GM21737 (cell line): Measurements from ENCODE around the gene NSD2.

Experiments used
- ATAC-seq: cut with Tn5 transposase; IDR thresholded peaks from one replicate; pipeline ENCODE4 v1.9.1; 2021; ENCODE audit warnings: mild to moderate bottlenecking, moderate library complexity; ENCODE audit not compliant: unreplicated experiment

Gene NSD2

DNA sequence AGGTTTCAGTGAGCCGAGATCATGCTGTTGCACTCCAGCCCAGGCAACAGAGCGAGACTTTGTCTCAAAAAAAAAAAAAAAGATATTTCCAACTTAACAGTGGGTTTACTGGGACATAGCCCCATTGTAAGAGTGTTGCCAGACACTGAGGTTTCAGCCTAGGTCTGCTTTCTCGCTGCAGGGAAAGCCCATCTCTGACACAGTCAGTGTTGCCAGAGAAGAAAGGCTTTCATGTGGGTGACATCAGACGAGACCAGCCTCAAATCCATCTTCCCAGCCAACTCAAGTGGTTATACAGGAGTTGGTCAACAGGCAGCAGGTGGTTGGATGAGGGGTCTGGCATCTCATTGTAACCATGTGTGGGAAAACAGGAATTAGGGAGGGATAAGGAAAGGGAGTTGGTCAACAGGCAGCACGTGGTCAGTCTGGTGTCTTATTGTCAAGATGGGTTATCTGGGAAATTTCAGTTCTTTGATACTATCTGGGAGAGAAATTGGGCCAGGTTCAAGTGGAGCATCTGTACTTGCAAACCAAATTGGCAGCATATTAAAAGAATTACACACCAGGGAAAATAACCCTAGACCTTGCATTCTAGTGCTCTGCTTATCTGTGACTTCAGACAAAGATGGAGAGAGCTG lies 96.4 kb downstream of the NSD2 start:
- ATAC-seq, result no peak

DNA sequence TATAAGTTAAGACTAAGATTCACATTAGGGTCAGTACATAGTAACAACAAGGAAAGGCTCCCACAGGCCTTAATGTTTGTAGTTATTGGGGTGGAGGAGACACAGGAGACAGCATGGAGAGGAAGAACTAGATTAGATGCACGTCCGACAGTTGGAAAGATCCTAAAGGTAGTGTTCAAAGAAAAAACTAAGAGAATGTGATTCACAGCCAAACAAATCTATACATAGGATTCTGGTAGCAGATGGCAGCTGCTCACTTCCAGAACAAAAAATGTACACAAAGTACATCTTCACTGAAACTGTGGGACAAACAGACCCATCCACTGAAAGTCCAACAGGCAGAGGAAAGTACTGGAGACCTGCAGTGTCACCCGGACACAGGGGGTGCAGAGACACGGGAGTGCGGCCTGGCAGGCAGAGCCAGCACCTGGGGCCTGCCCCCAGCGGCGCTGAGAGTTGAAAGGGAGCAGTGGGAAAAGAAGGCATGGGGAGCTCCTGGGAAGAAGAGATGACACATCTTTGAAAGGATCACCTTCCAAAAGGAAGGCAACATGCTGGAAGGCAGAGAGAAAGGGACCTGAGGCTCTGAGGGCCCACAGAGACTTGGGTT lies 97.6 kb downstream of the NSD2 start:
- no peak for ATAC-seq

DNA sequence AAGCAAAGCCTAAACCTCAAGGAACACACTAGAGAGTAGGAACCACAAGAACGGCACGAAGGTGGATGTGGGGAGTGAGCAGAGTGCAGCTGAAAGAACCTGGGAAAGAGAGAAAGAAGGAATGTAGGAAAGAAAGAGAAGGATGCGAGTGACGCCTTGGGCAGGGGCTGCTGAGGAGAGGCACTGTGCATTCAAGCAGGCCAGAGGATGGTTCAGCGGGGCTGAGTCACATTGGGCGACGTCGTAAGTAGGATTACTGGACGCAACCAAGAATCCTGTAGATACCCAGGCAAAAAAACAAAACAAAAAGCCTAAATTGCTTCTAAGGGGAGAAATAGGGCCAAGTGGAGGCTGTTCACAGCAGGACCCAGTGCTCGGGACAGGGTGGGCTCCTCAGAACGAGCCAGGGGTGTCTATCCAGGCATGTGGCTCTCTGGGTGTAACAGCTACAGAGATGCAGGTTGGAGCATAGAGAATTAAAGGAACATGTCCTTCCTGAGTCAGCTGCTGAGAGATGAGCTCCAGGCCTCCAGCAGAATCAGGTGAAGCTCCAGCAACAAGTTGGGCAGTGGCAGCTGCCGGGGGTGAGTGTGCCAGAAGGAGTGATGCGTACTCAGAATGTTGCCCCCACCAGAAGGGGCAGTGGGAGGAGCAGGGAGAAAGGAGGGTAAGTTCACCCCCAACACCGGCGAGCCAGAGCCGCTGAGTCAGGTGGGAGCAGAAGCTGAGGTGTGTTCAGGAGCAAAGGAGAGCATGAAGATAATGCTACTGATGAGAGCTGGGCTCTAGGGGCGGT lies 98.9 kb downstream of the NSD2 start:
- ATAC-seq, result no peak

DNA sequence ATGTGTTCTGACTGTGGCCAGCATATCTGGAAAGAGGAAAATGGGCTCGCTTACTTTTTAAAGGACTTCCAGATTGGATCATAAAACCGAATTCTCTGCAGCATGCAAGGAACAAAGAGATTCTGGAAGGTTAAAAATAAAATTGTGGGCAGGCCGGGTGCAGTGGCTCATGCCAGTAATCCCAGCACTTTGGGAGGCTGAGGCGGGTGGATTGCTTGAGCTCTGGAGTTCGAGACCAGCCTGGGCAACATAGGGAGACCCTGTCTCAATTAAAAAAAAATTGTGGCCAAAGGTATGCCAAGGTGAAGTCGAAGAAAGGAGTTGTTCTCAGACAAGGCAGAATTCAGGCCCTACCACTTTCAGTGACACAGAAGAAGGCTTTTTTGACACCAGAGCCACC lies 99.7 kb downstream of the NSD2 start:
- ATAC-seq, result no peak

DNA sequence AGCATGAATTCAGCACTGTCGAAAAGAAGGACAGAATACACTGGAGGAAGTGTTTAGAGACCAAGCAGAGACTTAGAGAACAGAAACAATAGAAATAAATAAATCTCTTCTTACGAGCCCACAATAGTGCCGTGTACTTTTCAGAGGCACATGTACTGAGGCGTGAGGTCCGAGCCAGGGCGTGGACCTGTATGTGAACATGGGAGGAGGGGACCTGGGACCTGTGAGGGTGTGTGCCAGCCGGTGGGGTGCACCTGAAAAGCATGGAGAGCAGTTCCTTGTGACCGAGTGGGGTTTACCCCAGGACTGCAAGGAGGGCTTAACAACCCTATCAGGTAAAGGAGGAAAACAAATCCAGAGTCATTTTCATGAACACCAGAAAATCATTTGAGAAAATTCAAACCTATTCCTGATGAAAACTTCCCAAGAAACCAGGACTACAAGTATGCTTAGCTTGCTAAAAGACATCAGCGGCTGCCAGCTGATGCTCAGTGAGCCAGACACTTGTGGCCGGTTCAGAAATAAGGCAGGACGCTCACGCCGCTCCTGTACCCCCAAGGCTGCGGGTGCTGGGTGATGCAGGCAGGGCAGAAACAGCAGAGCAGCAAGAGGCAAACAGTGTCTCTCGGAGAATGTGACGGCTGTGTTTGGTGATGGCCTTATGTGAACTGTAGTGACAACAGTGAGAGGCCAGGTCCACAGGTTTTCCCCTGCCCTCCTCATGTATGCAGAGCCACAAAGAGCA lies 100.4 kb downstream of the NSD2 start:
- no peak for ATAC-seq

DNA sequence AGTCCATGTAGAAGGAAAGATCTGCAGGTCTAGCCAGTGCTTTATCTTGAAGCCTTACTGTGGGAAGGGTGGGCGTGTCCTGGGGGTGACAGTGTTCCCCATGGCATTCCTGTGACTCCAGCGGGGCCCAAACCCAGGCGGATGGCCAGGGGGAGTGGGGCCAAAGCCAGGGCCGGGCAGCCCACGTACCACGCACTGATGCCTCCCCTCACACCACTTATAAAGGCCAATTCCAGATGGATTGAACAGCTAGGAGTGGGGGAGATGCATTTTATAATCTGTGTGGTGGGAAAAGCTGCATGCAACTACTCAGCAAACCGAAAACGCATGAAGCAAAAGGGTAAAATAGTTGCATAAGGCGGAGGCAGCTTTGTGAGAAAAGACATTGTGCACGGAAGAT lies 101.2 kb downstream of the NSD2 start:
- ATAC-seq, result no peak

DNA sequence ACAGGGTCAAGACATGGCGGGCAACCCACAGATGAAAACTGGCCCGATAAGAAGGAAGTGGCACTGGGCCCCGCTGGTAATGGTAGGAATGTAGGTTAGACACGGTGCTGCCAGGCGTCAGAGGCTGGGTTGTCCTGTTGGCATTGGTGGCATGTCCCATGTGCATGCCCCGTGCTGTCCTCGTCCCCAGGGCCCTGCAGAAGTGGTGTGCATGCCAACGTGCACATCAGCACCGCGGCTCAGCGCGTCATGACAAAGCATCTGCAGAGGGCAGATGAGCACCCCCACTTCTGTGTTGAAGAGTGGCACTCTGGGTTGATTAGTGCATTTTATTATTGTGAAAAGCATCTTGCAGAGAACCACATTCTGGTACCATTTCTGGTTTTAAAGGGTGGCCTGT lies 102.0 kb downstream of the NSD2 start:
- no peak for ATAC-seq

DNA sequence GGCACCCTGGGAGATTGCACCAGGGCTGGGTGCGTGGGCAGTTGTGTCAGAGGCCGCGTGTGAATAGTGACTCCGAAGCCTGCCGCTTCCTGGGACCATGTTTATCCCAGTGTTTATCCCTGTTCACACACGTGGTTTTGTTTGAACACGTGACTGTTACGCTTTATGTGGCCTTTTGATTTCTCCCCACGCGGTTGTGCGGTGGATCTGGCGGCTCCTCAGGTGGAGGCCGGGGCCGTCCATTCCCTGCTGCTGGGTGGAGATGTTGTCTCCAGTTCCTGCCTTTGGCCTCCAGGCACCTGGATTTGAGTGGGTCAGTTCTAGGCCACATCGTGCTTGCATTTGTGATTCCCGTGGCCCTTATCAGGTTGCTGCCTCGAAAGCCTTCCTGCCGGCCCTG lies 102.5 kb downstream of the NSD2 start:
- ATAC-seq, result no peak

DNA sequence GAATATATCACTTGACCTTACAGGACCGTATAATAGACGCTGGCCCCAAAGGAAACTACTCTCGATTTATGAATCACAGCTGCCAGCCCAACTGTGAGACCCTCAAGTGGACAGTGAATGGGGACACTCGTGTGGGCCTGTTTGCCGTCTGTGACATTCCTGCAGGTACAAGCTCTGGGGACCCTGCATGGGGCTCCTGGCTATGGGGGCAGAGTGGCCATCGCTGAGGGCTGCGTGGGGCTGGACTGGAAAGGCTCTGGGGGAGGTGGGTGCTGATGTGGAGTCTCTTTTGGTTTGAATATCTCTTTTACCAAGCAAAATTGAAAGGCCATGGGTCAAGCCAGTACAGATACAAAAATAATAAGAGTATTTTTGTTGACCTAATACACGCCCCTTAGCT lies 103.6 kb downstream of the NSD2 start:
- ATAC-seq, result no peak

DNA sequence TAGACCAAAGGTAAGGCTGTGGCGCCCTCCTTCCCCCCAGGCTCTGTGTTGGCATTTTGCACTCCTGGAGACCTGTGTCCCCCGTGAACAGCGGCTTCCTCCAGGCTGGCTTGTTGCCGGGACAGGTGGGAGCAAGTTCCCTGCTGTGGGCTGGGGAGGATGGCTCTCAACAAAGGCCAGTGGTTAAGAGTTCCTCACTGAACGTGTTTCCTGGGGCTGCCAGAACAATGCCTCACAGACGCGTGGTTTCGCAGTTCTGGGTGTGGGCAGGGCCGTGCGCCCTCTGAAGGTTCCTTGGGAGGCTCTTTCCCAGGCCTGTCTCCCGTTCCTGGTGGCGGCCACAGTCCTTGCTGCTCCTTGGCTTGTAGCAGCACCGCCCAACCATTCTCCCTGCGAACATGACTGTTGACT lies 104.2 kb downstream of the NSD2 start:
- no peak for ATAC-seq

DNA sequence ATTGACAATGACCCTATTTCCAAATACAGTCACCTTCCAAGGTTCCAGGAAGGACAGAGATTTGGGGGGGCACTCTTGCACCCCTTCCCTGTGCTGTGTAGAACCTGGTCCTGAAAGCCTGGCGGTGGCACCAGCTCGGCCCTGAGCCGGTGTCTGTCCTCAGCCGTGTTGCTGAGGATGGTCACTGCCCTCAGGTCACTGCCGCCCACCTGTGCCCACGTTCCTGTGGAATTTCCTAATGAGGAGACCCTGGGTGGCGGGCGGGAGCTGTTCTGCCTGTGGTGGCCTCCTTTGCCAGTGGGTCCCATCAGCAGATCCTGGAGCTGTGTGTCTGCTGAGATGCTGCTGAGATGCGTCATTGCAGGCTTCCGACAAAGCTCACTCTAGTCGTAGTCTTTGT lies 104.7 kb downstream of the NSD2 start:
- no peak for ATAC-seq

DNA sequence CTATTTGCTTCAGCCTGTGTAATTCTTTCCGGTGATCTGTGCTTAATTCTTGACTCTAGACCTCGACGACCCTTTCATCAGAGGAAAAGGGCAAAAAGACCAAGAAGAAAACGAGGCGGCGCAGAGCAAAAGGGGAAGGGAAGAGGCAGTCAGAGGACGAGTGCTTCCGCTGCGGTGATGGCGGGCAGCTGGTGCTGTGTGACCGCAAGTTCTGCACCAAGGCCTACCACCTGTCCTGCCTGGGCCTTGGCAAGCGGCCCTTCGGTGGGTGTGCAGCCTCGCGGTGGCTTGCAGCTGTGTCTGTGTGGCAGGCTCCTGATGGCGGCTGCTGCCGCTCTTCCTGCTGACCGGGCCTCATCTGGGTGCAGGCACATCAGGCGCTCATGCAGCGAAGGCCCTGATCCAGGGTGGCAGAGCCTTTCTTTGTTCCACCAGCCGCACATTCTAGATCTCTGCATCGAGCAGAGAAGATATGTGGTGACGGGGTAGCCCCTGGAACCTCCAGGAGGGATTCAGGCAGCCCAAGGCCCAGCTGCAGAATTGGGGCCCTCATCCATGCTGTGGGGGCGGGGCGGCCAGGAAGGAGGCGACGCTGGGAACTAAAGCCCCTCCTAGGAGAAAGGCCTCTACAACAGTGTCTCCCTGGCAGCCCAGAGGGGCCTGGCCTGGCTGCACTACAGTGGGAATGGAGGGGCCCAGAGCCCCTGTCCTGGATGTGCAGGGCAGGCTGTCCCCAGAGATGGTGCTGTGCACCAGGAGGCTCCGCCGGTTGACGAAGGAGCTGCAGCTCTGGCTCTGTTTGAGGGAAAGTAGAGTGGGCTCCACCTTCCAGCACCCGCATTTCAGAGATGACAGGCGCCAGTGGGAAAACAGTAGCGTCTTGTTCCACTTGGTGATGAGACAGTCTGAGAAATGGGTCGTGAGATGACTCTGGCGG lies 105.5 kb downstream of the NSD2 start:
- ATAC-seq, result no peak

DNA sequence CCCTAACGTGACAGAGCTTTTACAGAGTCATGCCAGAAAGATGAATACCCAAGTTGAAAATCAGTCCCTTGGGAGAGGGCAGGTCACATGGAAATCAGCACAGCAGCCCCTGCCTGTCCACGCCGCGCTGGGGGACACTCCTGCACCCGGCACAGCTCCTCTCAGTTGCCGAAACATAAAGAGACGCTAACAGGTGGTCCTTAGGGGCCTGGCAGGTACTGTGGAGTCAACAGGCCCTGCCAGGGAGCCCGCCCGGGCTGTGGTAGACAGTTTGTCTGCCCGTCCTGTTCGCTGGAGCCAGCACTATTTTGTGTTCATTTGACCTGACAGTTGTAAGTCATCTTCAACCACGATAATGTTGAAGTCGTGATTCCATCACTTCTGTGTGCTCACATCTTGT lies 107.0 kb downstream of the NSD2 start:
- no peak for ATAC-seq

DNA sequence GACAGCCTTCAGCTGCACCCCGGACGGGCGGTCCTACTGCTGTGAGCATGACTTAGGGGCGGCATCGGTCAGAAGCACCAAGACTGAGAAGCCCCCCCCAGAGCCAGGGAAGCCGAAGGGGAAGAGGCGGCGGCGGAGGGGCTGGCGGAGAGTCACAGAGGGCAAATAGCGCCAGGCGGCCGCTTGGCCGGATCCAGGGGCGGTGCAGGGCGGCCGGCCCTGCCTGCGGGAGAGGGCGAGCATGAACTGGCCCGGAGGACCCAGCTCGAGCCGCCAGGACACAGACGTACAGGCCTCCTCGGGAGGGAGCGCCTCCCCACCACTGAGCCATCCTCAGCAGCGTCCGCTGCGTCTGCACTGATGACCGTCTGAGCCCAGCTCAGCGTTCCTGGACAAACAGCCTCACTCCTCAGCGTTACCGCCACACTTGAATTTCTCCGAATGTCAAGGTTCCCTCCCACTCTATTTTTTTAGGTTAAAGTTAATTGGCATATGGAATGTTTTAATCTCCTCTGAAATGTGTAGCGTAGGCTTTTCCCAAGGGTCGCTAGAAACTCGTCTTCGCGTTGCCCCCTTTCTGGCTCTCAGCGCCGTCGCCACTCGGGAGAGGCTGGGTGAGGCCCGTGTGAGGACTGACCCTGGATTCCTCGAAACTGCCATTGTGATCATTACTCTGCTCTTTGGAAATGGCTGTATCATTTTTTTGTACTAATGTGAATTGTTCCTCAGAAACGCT lies 107.7 kb downstream of the NSD2 start:
- ATAC-seq, result no peak

DNA sequence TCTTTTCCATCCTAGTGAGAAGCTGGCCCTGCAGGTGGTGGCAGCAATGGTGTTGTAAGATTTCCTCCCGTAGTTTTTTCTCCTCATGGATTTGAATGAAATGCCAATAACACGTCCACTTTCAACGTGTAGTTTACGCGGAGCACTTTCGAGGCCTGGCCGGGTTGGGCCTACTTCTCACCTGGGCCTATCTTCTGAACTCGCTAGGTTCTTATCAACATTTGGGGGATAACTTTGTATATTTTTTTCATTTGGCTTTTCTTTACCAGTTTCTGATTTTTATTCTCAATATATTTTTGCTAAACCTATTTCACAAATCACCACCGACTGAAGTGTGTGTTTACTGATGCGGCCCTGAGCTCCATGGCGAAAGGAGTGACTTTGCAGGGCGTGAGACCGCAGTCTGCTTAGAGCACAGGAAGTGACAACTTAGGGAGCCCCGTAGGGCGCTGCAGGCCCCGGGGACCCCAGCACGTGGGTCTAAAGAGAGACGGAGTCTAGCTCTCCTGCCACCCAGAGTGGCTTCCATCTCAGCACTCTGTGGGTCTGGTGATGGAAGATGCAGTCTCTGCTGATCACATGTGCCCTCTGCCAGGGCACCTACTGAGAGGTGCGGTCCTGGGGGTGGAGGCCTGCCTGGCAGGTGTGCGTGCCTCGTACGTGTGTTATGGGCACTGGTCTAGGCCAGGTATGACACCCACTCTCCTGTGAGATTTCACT lies 108.4 kb downstream of the NSD2 start:
- no peak for ATAC-seq

DNA sequence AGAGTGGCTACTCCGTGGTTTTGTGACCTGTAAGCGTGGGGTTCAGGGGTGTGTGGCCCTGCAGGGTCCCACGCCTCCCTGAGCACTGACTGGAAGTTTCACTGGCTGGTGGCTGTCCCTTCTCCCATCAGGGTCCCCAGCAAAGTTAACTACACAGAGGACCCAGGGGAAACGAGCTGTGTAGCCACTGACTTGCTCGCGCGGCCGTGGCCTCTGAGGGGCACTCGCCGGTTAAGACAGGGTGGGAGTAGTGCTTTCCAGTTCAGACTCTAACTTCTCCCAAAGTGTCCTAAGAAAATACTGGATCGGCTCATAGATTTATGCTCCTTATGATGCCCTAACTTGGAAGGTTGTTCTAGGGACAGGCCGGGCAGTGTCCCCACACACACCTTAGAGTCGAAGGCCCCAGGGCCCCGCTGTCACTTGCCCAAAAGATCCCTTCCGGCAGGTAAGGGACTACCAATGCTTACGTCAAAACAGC lies 109.4 kb downstream of the NSD2 start:
- no peak for ATAC-seq

DNA sequence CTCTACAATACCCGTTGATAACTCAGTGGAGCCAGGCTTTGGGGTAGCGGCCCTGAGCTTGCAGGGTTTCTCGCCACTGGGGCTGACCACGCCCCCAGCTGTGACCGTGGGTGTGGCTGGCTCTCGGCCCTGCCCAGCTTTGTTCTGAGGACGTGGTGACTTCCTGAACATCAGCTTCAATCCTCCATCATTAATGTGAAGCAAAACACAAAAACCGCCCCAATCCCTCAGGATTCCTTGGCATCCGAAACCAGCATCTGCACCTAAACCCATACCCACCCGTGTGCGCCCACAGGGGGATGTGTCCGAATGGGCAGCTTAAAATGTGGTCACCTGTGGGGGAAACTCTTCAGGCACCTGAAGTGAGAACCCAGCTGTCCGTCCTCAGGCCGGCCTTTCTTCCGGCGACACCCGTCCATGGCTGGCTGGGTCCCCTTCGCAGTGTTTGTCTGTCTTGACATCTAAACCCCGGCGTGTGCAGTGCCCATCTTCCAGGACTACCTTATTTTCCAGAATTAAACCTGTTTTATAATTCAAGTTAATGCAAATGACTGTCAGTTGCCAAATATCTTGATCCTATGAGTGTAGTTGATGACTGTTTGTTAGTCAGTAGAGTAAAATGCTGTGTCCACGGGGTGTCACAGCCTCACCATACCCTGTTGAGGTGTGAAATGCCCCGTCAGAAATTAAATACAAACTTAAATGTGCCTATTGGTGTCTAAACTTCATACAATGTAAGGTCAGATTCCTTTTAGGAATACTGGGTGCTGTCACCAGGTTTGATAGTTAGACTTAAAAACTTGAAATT lies 110.3 kb downstream of the NSD2 start:
- ATAC-seq, result no peak
